Tibial artery (tissue), 4 donors: Measurements from ENCODE around the gene NCLN.

Source experiments
- DNase-seq, 2 donors: peaks; one replicate each; pipeline ENCODE4 v3.0.0-alpha.2; 2019
- H3K27ac ChIP-seq, 2 donors: fragments of 200-600 bp; sonication (generic) in 1 of 2; 1 replicate in 1 of 2; 2 replicates in 1 of 2; pipeline ENCODE4 v1.5.1; 2018 to 2019; ENCODE audit warnings: mild to moderate bottlenecking in 1 of 2
- H3K27me3 ChIP-seq, 2 donors: fragments of 200-600 bp; sonication (generic) in 1 of 2; one replicate each; pipeline versions ENCODE4 v1.5.1 to v1.6.0; 2016 to 2019
- H3K36me3 ChIP-seq, 3 donors: fragments of 200-600 bp; sonication (generic) in 2 of 3; one replicate each; pipeline ENCODE4 v1.5.1; 2016 to 2019; ENCODE audit warnings: mild to moderate bottlenecking in 2 of 3
- H3K4me1 ChIP-seq, 4 donors: fragments of 200-600 bp; sonication (generic) in 2 of 4; 1 replicate in 3 of 4; 2 replicates in 1 of 4; pipeline ENCODE4 v1.5.1; 2016 to 2019
- H3K4me3 ChIP-seq, 2 donors: fragments of 200-600 bp; sonication (generic) in 1 of 2; 1 replicate in 1 of 2; 2 replicates in 1 of 2; pipeline ENCODE4 v1.5.1; 2018 to 2019; ENCODE audit warnings: mild to moderate bottlenecking in 2 of 2
- H3K9me3 ChIP-seq, 3 donors: fragments of 200-600 bp; sonication (generic) in 1 of 3; one replicate each; pipeline ENCODE4 v1.5.1; 2016 to 2019
- intact Hi-C: fragments of 100-400 bp; cut with DNase I; formaldehyde crosslinking; loops from one replicate; pipeline ENCODE4 v1.15.0; 2023; ENCODE audit warnings: low total_unique reads
- TF ChIP-seq, protein P1 (sequence below), 2 experiments: fragments of 200-600 bp in 1 of 2; fragments of 450-650 bp in 1 of 2; IDR thresholded peaks; one replicate each; pipeline ENCODE4 v1.5.1; 2017 to 2019; ENCODE audit warnings: antibody characterized with exemption in 2 of 2, mild to moderate bottlenecking in 1 of 2, moderate library complexity in 1 of 2

Gene NCLN

GRCh38 chr19:3187662-3188511, 2.2 kb downstream of the NCLN start:
- Histone ChIP-seq H3K4me1 (peaks cover 0 to 40% (median 25%) of the 10 kb centered on the region in 4 donors), H3K9me3 (no peaks in the 10 kb centered on the region), H3K36me3 (peaks cover 0 to 31% (median 9%) of the 10 kb centered on the region in 3 donors), H3K27me3 (no peaks in the 10 kb centered on the region), H3K27ac (no peak overlapping the region), H3K4me3 (no peak overlapping the region)
- TF ChIP-seq, protein P1, sequence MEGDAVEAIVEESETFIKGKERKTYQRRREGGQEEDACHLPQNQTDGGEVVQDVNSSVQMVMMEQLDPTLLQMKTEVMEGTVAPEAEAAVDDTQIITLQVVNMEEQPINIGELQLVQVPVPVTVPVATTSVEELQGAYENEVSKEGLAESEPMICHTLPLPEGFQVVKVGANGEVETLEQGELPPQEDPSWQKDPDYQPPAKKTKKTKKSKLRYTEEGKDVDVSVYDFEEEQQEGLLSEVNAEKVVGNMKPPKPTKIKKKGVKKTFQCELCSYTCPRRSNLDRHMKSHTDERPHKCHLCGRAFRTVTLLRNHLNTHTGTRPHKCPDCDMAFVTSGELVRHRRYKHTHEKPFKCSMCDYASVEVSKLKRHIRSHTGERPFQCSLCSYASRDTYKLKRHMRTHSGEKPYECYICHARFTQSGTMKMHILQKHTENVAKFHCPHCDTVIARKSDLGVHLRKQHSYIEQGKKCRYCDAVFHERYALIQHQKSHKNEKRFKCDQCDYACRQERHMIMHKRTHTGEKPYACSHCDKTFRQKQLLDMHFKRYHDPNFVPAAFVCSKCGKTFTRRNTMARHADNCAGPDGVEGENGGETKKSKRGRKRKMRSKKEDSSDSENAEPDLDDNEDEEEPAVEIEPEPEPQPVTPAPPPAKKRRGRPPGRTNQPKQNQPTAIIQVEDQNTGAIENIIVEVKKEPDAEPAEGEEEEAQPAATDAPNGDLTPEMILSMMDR (IDR thresholded peaks at IDR 0.05), result no peak
- intact Hi-C loops, result loop anchor here (5.0 kb wide), 1 partner anchor 126 kb away; the partner anchor contains the start of gene TLE5
- no peak for DNase-seq

- Histone ChIP-seq H3K27ac (no peak overlapping the region), H3K36me3 (peaks cover 0 to 41% (median 18%) of the 10 kb centered on the region in 3 donors), H3K4me1 (peaks cover 0 to 40% (median 25%) of the 10 kb centered on the region in 4 donors), H3K9me3 (no peaks in the 10 kb centered on the region), H3K4me3 (no peak overlapping the region), H3K27me3 (no peaks in the 10 kb centered on the region)
- TF ChIP-seq, protein P1 (IDR thresholded peaks at IDR 0.05), result no peak
- DNase-seq, result no peak
- intact Hi-C loops, result loop anchor here (5.0 kb wide), 1 partner anchor 127 kb away; the partner anchor contains the start of gene TLE5
Measured at GRCh38 chr19:3188627-3189596, 3.2 kb downstream of the NCLN start.

DNA sequence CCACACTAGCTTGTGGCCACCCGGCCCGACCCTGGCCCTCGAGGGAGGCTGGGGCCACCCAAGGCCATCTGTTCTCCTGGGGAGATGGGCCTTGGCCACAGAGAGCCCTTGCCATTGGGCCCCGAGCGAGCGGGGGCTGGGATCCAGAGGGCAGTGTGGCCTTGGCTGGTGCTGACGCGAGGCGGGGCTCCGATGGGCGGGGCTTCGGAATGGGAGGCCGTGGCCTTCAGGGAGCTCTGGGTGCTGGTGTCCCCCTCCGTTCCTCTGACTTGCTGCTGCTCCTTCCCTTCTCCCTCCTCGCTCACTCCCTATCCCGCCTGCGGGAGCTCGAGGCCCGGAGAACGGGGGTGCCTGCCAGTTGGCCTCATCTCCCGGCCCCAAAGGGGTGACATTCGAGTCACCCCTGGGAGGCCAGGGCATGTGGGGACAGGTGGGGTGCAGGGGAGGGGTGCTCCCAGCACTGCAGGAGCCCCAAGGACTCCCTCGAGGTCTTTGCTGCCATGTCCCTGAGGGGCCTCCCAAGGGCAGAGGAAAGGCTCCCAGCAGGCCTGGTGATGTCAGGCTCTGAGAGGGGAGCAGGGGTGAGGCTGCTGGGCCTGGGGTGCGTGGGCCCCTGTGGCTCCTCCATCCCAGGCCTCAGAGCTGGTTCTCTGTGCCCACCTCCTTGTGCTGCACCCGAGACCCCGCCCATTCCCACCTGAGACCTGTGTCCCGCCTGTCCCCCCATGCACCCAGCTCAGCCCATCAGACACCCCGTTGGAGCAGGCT, 4.2 kb downstream of the NCLN start:
- TF ChIP-seq, protein P1 (IDR thresholded peaks at IDR 0.05), result no peak
- no peak overlapping the region for H3K27ac ChIP-seq
- DNase-seq, result no peak
- no peaks in the 10 kb centered on the region for H3K27me3 ChIP-seq
- no peak overlapping the region for H3K4me3 ChIP-seq
- no peaks in the 10 kb centered on the region for H3K9me3 ChIP-seq
- intact Hi-C loops, result loop anchor here (5.0 kb wide), 1 partner anchor 128 kb away; the partner anchor contains the start of gene TLE5
- peaks cover 0 to 50% (median 23%) of the 10 kb centered on the region in 3 donors for H3K36me3 ChIP-seq
- peaks cover 0 to 35% (median 22%) of the 10 kb centered on the region in 4 donors for H3K4me1 ChIP-seq

GRCh38 chr19:3190470-3190770, 4.7 kb downstream of the NCLN start:
- Histone ChIP-seq H3K27me3 (no peaks in the 10 kb centered on the region), H3K27ac (no peak overlapping the region), H3K4me1 (peaks cover 0 to 32% (median 20%) of the 10 kb centered on the region in 4 donors), H3K36me3 (peaks cover 0 to 50% (median 23%) of the 10 kb centered on the region in 3 donors), H3K9me3 (no peaks in the 10 kb centered on the region), H3K4me3 (no peak overlapping the region)
- intact Hi-C loops, result no loop called here
- DNase-seq, result no peak
- TF ChIP-seq, protein P1 (IDR thresholded peaks at IDR 0.05), result no peak
